ENCODE results near the gene CD59.

DNA sequence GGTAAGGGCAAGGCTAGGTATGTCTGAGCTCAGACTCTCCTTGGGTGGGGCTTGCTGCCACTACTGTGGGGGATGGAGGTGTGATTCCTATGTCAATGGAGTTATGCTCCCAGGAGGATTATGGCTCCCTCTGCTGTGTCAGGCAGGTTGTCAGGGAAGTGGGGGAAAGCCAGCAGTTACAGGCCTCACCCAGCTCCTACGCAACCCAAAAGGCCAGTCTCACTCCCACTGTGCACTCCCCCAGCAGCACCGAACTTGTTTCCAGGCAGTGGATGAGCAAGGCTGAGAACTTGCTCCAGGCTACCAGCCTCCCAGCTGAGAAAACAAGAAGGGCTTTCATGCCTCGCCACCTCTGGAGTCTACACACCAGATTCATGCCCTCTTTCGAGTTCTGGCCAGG is 53.8 kb downstream of the CD59 start:
- TF ChIP-seq POLR2A (IDR thresholded peaks at IDR 0.05; ENCODE audit: low read length), result no peak
- no peak for TF ChIP-seq GATA1 (IDR thresholded peaks at IDR 0.05; ENCODE audit: low read depth, low read length)

Data from erythroblast (primary cell).